SU-DHL-6 (cell line): ENCODE data around the gene SETD5.

ENCODE experiments used
- EZH2phosphoT487 ChIP-seq: fragments of 200-600 bp; sonication (generic), shearing (Covaris generic); conservative IDR thresholded peaks from 2 replicates; pipeline ENCODE4 v1.6.1; 2018; ENCODE audit warnings: mild to moderate bottlenecking, antibody characterized with exemption, low read length, moderate library complexity, mixed read lengths
- TF ChIP-seq, protein P1 (sequence below): fragments of 200-600 bp; sonication (generic); IDR thresholded peaks from one replicate; pipeline ENCODE4 v1.5.1; 2017; ENCODE audit warnings: antibody characterized with exemption, mild to moderate bottlenecking, low read length, moderate library complexity; ENCODE audit not compliant: insufficient read depth, poor library complexity, severe bottlenecking

- TF ChIP-seq, protein P1, sequence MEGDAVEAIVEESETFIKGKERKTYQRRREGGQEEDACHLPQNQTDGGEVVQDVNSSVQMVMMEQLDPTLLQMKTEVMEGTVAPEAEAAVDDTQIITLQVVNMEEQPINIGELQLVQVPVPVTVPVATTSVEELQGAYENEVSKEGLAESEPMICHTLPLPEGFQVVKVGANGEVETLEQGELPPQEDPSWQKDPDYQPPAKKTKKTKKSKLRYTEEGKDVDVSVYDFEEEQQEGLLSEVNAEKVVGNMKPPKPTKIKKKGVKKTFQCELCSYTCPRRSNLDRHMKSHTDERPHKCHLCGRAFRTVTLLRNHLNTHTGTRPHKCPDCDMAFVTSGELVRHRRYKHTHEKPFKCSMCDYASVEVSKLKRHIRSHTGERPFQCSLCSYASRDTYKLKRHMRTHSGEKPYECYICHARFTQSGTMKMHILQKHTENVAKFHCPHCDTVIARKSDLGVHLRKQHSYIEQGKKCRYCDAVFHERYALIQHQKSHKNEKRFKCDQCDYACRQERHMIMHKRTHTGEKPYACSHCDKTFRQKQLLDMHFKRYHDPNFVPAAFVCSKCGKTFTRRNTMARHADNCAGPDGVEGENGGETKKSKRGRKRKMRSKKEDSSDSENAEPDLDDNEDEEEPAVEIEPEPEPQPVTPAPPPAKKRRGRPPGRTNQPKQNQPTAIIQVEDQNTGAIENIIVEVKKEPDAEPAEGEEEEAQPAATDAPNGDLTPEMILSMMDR = no peak
- no peak for TF ChIP-seq EZH2phosphoT487
These were observed 11.1 kb downstream of the SETD5 start for GRCh38 chr3:9408546-9408945.
